HPDE6-E6E7 (cell line): ENCODE results near the gene SPINT2.

ENCODE experiments used
- DNase-seq: peaks from one replicate; pipeline ENCODE4 v3.0.0; 2011; ENCODE audit warnings: missing footprints; ENCODE audit errors: extremely low spot score

SPINT2 gene

DNA sequence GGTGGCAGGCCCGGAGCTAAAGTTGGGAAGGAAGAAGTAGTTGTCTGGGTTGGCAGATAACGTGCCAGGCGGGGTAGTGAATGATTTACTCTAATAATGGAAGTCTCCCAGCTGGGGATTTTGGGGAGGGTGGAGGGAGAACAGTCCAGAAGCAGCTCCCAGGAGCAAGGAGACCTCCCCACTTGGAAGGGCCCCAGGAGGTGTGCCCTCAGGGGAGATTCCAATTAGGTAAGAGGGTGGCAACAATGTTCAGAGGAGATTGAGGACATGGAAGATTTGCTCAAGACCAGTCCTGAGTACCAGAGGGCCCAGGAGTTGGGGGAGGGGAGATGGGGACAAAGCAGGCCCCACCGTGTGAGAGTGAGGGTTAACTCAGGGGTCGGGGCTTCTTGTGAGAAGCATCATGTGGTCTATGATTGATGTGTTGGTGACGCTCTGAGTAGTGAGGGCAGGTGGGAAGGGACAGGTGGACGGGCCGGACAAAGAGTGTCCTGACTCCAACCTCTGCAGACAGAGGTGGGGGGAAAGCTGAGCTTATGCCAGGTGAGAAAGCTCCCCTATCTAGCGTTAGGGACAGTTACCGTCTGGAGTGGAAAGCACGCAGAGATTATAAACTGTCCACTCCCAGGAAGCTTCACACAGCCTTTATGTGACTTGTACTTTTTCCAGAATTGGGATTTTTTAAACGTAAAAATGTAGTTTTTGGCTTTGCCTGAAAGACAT is 3.5 kb downstream of the SPINT2 start:
- no peak for DNase-seq

- DNase-seq, result no peak
These were observed 4.2 kb downstream of the SPINT2 start for GRCh38 chr19:38268539-38268938.

DNA sequence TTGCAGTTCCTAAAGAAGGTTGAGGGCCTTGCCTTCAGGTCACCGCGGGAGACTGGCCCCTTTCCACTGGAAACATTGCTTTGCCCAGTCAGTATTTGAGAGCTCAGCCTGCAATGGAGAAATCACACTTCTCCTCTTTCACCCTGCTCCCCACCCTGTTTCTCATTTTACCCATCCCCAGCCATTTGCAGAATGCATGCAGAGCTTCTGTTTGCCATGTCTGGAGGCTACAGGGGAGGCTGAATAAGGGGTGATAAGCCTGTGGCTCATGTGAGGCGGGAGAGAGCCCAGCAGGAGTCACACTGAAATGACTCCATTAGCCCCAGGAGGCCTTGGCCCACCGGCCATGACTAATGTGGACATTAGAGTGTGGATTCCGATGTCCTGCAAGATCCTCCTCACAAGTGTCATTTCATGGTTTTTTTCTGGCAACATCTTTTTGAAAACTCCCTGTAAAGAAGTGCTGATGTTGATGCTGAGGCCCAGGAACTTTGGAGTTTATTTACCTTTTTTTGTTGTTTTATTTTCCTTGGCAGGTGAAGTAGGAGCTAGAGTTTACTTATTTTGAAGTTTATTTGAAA is 6.3 kb downstream of the SPINT2 start:
- DNase-seq, result no peak

GRCh38 chr19:38273499-38273898 is 9.1 kb downstream of the SPINT2 start:
- no peak for DNase-seq

DNA sequence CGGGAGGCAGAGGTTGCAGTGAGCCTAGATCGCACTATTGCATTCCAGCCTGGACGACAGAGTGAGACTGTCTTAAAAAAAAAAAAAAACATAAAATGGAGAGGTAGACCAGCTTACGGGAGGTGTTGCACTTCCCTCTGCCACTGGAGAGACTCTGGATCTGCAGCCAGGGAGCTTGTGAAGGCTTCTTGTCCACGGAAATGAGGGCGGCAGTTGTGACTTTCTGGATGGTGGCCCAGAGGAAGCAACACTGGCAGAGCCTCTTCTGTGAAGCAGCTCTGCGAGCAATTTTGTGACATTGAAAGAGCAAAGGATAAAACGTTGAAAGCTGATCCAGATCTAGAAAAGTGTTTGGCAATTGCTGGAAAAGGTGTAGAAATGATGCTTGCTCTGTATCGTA is 10.4 kb downstream of the SPINT2 start:
- DNase-seq, result no peak

GRCh38 chr19:38276942-38277517 is 12.7 kb downstream of the SPINT2 start:
- DNase-seq, result no peak

DNA sequence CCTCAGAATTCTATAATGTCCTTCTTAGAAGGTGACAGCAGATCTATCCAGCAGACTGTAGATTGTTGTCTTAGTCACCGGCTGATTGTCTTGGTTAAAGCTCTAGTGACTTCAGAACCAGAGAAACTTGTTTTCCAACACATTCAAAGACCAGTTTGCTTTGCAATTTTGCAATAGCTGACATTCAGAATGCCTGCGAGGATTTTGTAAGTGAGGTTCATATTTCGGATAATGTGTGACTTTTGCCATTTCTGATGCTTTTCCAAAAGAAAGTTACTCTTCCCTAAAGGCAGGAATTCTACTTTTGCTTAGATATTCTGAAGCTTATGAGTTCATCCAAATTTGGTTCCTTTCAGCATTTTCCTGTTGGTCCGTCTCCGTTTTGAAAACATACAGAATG is 13.2 kb downstream of the SPINT2 start:
- DNase-seq, result peak; percentile 54

- DNase-seq, result no peak
These were observed 13.8 kb downstream of the SPINT2 start for GRCh38 chr19:38277969-38278680.

- no peak for DNase-seq
These were observed 14.4 kb downstream of the SPINT2 start for GRCh38 chr19:38278751-38279150.

DNA sequence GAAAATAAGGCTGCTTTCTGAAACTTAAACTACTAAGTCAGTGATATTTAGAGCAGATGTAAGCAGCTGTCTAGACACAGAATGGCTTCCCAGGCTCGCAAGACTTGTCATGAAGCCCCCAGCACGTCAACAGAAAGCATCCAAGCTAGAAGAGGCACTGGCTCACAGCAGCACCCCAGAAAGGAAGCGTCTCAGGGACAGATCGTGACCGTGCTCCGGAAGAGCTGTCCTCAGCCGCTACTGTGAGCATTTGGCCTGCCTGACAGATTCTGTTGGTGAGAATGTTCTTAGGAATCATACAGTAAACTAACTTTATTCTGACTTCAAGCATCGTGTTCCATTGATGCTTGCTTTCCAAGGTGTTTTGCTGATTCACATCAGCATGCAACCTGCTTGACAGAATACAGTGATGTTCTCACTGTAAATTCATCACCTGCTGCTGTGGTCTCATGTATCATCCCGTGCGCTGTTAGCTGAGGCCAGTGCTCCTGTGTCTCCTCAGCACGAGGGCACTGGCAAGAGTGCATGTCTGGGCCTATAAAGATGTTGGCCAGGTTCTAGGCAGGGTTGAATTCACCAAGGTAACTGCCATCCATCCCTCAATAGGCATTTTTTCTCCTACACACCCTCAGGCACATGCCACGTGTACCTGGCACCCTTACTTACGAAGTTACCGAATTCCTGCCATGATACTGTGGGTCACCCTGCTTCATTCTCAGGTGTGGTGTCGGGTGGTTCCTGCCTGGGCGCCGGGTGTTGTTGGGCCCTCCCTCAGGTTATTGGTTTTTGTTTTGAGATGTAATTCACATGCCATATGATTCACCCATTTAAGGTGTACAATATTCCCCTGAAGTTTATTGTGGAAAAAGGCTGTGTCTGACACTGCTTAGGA is 15.9 kb downstream of the SPINT2 start:
- no peak for DNase-seq

GRCh38 chr19:38281811-38282566 is 17.6 kb downstream of the SPINT2 start:
- no peak for DNase-seq

GRCh38 chr19:38283271-38283670 is 18.9 kb downstream of the SPINT2 start:
- DNase-seq, result no peak

- no peak for DNase-seq
These were observed 20.0 kb downstream of the SPINT2 start for GRCh38 chr19:38284422-38284821.

- no peak for DNase-seq
These were observed 21.2 kb downstream of the SPINT2 start for GRCh38 chr19:38285567-38285966.

- DNase-seq, result no peak
These were observed 23.2 kb downstream of the SPINT2 start for GRCh38 chr19:38287604-38288003.

GRCh38 chr19:38288123-38288855 is 23.9 kb downstream of the SPINT2 start:
- no peak for DNase-seq

DNA sequence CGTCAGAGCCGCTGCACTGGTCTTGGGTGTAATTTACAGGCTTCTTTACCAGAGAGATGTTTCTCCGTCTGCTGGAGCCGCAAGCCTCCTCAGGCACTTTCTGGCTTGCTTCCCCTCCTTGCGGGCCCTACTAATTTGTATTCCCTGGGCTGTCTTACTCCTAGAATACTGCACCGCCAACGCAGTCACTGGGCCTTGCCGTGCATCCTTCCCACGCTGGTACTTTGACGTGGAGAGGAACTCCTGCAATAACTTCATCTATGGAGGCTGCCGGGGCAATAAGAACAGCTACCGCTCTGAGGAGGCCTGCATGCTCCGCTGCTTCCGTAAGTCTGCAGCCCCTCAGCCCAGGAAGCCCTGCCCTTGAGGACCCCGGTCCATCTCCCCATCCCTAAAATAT is 25.6 kb downstream of the SPINT2 start:
- no peak for DNase-seq

DNA sequence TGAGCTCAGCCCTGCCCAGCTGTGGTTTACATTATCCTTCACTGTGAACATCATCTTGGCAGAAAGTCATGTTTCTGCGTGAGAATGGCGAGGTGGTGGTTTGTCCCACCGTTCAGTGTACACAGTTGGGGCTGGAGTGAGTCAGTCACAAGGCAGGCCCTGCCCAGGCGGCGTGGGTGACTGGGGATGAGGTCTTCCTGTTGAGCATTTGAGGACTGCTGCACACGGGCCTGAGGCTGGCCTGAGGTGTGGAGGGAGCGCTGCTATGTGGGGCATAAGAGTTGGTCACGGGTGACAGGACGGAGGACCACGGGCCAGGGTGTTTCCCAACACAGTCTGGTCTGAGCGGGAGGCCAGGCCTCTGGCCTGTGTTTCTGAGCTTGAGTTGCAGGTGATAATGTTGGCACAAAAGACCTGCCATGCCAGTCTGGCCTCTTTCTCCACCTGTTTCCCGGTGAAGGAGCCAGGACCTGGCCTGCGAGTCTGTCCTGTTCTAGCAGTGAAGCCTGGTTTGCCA is 26.3 kb downstream of the SPINT2 start:
- peak; percentile 77 for DNase-seq

DNA sequence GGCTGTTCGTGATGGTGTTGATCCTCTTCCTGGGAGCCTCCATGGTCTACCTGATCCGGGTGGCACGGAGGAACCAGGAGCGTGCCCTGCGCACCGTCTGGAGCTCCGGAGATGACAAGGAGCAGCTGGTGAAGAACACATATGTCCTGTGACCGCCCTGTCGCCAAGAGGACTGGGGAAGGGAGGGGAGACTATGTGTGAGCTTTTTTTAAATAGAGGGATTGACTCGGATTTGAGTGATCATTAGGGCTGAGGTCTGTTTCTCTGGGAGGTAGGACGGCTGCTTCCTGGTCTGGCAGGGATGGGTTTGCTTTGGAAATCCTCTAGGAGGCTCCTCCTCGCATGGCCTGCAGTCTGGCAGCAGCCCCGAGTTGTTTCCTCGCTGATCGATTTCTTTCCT is 27.5 kb downstream of the SPINT2 start:
- DNase-seq, result no peak

DNA sequence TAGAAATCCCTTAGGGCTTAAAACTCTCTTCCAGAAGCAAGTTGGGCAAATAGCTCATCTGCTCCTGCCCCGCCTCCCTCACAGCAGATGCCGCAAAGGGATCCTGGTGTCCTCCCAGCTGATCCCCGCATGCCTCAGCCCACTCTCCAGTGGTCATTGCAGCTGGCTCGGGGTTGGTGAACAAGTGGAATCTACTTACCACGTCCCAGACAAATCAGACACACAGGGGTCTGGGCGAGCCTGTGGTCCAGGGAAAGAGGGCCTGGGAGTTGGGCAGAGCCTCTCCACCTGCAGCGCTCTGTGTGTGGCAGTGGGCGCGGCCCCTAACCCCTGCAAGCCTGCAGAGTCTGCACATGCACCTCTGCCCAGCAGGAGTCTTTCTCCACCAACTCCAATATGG is 28.9 kb downstream of the SPINT2 start:
- DNase-seq, result no peak
